Smooth muscle cell (in vitro differentiated cells): ENCODE results near the gene DNAH17. TPM values are rescaled to one million over a fixed set of nuclear protein-coding genes. Genes with fewer than 3 reads are reported as not detected.

Experiments
- DNase-seq: peaks from one replicate; lab custom pipeline; 2025; ENCODE audit not compliant: unreplicated experiment; lab: John Stamatoyannopoulos, UW
- H2AFZ ChIP-seq: fragments of 200-600 bp; sonication (generic); 2 replicates; pipeline ENCODE4 v1.6.0; 2016; ENCODE audit warnings: antibody characterized with exemption, low read depth, mild to moderate bottlenecking
- H3F3A ChIP-seq: fragments of 200-600 bp; sonication (generic); 2 replicates; pipeline ENCODE4 v1.6.0; 2017; ENCODE audit warnings: antibody characterized with exemption, low read depth
- H3K27ac ChIP-seq: fragments of 200-600 bp; sonication (generic); 2 replicates; pipeline ENCODE4 v1.5.1; 2016; ENCODE audit warnings: low read depth, mild to moderate bottlenecking
- H3K27me3 ChIP-seq: fragments of 200-600 bp; sonication (generic); 2 replicates; pipeline ENCODE4 v1.6.1; 2016; ENCODE audit warnings: low read depth, mild to moderate bottlenecking
- H3K36me3 ChIP-seq: fragments of 200-600 bp; sonication (generic); 2 replicates; pipeline ENCODE4 v1.5.1; 2016; ENCODE audit warnings: low read depth
- H3K4me1 ChIP-seq: fragments of 200-600 bp; sonication (generic); 2 replicates; pipeline ENCODE4 v1.5.1; 2016; ENCODE audit warnings: low read depth
- H3K4me2 ChIP-seq: fragments of 200-600 bp; sonication (generic); 2 replicates; pipeline ENCODE4 v1.6.0; 2016; ENCODE audit warnings: mild to moderate bottlenecking
- H3K4me3 ChIP-seq: fragments of 200-600 bp; sonication (generic); 2 replicates; pipeline ENCODE4 v1.5.1; 2016; ENCODE audit warnings: mild to moderate bottlenecking
- H3K79me2 ChIP-seq: fragments of 200-600 bp; sonication (generic); 2 replicates; pipeline ENCODE4 v1.6.0; 2016; ENCODE audit warnings: low read depth, mild to moderate bottlenecking
- H3K9ac ChIP-seq: fragments of 200-600 bp; sonication (generic); 2 replicates; pipeline ENCODE4 v1.6.0; 2016; ENCODE audit warnings: low read depth
- H3K9me3 ChIP-seq: fragments of 200-600 bp; sonication (generic); replicated peaks from 2 replicates; pipeline ENCODE4 v1.5.1; 2016; ENCODE audit warnings: low read depth
- H4K20me1 ChIP-seq: fragments of 200-600 bp; sonication (generic); 2 replicates; pipeline ENCODE4 v1.6.0; 2016; ENCODE audit warnings: low read depth
- CTCF ChIP-seq: fragments of 200-600 bp; sonication (generic); IDR thresholded peaks from 2 replicates; pipeline ENCODE4 v1.5.1; 2017; ENCODE audit warnings: borderline replicate concordance, mild to moderate bottlenecking, antibody characterized with exemption; ENCODE audit not compliant: insufficient read depth, poor library complexity, severe bottlenecking
- WGBS: methylation state at CpG from one replicate; pipeline ENCODE4 v1.1.7; 2016; ENCODE audit warnings: low lambda C conversion rate; 5-methylcytosine and 5-hydroxymethylcytosine counted together
- polyA plus RNA-seq: library from polyadenylated mRNA; unstranded; fragments of >200 nt; fragmentation: Nextera tagmentation; extraction: Ambion mirVana; gene quantifications from 2 replicates; pipeline ENCODE4 v1.2.1, GENCODE V29; 2016
- total RNA-seq: library from RNA; depleted of rRNA; stranded (reverse); fragments of >200 nt; gene quantifications from 2 replicates; pipeline ENCODE4 v1.2.3, GENCODE V29; 2014

The DNAH17 gene
- total and polyA plus RNA-seq, 2 experiments from 2014 or later, result 0.18 to 0.98 TPM

- no peaks in the 10 kb centered on the region for H3K27me3 ChIP-seq
- no peak for DNase-seq
- H3K79me2 ChIP-seq, result peaks cover 51% of the 10 kb centered on the region
- no peaks in the 10 kb centered on the region for H3K36me3 ChIP-seq
- peaks cover 20% of the 10 kb centered on the region for H3F3A ChIP-seq
- peak overlapping the region; percentile 82 for H3K27ac ChIP-seq
- 64% methylated on average over 6 of the region's 8 CpGs for WGBS
- peak overlapping the region; percentile 68 for H3K4me2 ChIP-seq
- H2AFZ ChIP-seq, result no peak overlapping the region
- H3K4me1 ChIP-seq, result peaks cover 8% of the 10 kb centered on the region
- no peak for TF ChIP-seq CTCF
- no peaks in the 10 kb centered on the region for H3K9me3 ChIP-seq
- H4K20me1 ChIP-seq, result peaks cover 33% of the 10 kb centered on the region
- no peak overlapping the region for H3K4me3 ChIP-seq
- no peak overlapping the region for H3K9ac ChIP-seq
Observed at GRCh38 chr17:78401891-78402290, 175.3 kb downstream of the DNAH17 start.

GRCh38 chr17:78401246-78401645, 175.9 kb downstream of the DNAH17 start:
- H3K9me3 ChIP-seq, result no peaks in the 10 kb centered on the region
- no peak overlapping the region for H3K4me3 ChIP-seq
- peak overlapping the region; percentile 82 for H3K27ac ChIP-seq
- DNase-seq, result no peak
- H3K9ac ChIP-seq, result no peak overlapping the region
- WGBS, result 37% methylated on average over 6 of the region's 6 CpGs
- no peaks in the 10 kb centered on the region for H3K36me3 ChIP-seq
- H3F3A ChIP-seq, result peaks cover 20% of the 10 kb centered on the region
- peaks cover 28% of the 10 kb centered on the region for H4K20me1 ChIP-seq
- no peak for TF ChIP-seq CTCF
- H3K79me2 ChIP-seq, result peaks cover 51% of the 10 kb centered on the region
- H3K27me3 ChIP-seq, result no peaks in the 10 kb centered on the region
- H2AFZ ChIP-seq, result no peak overlapping the region
- H3K4me1 ChIP-seq, result peaks cover 8% of the 10 kb centered on the region
- peak overlapping the region; percentile 68 for H3K4me2 ChIP-seq

- Histone ChIP-seq H3K79me2 (peaks cover 52% of the 10 kb centered on the region), H3K9me3 (no peaks in the 10 kb centered on the region), H3K36me3 (no peaks in the 10 kb centered on the region), H3K4me1 (peaks cover 8% of the 10 kb centered on the region), H3F3A (peaks cover 20% of the 10 kb centered on the region), H3K27me3 (no peaks in the 10 kb centered on the region), H3K9ac (no peak overlapping the region), H4K20me1 (peaks cover 26% of the 10 kb centered on the region), H3K4me3 (no peak overlapping the region), H3K27ac (peak overlapping the region; percentile 82), H3K4me2 (no peak overlapping the region), H2AFZ (no peak overlapping the region)
- 85% methylated on average over 17 of the region's 17 CpGs for WGBS
- TF ChIP-seq CTCF, result no peak
- DNase-seq, result no peak
Observed at GRCh38 chr17:78400581-78401240, 176.5 kb downstream of the DNAH17 start.

GRCh38 chr17:78399693-78400144, 177.5 kb downstream of the DNAH17 start:
- no peaks in the 10 kb centered on the region for H3K9me3 ChIP-seq
- H4K20me1 ChIP-seq, result peaks cover 26% of the 10 kb centered on the region
- H3K9ac ChIP-seq, result no peak overlapping the region
- no peak for TF ChIP-seq CTCF
- H3K36me3 ChIP-seq, result no peaks in the 10 kb centered on the region
- H3K79me2 ChIP-seq, result peaks cover 52% of the 10 kb centered on the region
- peaks cover 8% of the 10 kb centered on the region for H3K4me1 ChIP-seq
- DNase-seq, result no peak
- no peaks in the 10 kb centered on the region for H3K27me3 ChIP-seq
- no peak overlapping the region for H3K4me2 ChIP-seq
- H3K4me3 ChIP-seq, result no peak overlapping the region
- H3F3A ChIP-seq, result peaks cover 28% of the 10 kb centered on the region
- H2AFZ ChIP-seq, result no peak overlapping the region
- 75% methylated on average over 6 of the region's 6 CpGs for WGBS
- peak overlapping the region; percentile 82 for H3K27ac ChIP-seq
